Liver (tissue), 3 donors: ENCODE data around the gene CTSW.

Source experiments
- CTCF ChIP-seq: fragments of 150-350 bp; IDR thresholded peaks from 2 replicates; pipeline ENCODE4 v1.5.1; 2017; ENCODE audit warnings: improper control_type of control experiment, low read depth, low read length; ENCODE audit not compliant: missing input control
- FOXA1 ChIP-seq: IDR thresholded peaks from 2 replicates; pipeline ENCODE4 v1.6.1; 2016; ENCODE audit warnings: antibody characterized with exemption
- GABPA ChIP-seq, 2 donors: IDR thresholded peaks in 1 of 2; conservative IDR thresholded peaks in 1 of 2; 2 replicates each; pipeline ENCODE4 v1.6.1; 2016; ENCODE audit warnings: antibody characterized with exemption in 2 of 2, mild to moderate bottlenecking in 1 of 2, moderate library complexity in 1 of 2
- JUND ChIP-seq, 2 donors: IDR thresholded peaks; 2 replicates each; pipeline ENCODE4 v1.6.1; 2016; ENCODE audit warnings: antibody characterized with exemption in 2 of 2
- MAX ChIP-seq: IDR thresholded peaks from 2 replicates; pipeline ENCODE4 v1.6.1; 2016; ENCODE audit warnings: antibody characterized with exemption
- RAD21 ChIP-seq, 2 donors: IDR thresholded peaks; 2 replicates each; pipeline ENCODE4 v1.6.1; 2016; ENCODE audit warnings: antibody characterized with exemption in 2 of 2, mild to moderate bottlenecking in 2 of 2
- REST ChIP-seq: IDR thresholded peaks from 2 replicates; pipeline ENCODE4 v1.6.1; 2016; ENCODE audit warnings: antibody characterized with exemption, mild to moderate bottlenecking
- SP1 ChIP-seq: IDR thresholded peaks from 2 replicates; pipeline ENCODE4 v1.6.1; 2018; ENCODE audit warnings: antibody characterized with exemption, mild to moderate bottlenecking
- TAF1 ChIP-seq: conservative IDR thresholded peaks from 2 replicates; pipeline ENCODE4 v1.6.1; 2016; ENCODE audit warnings: antibody characterized with exemption, mild to moderate bottlenecking
- YY1 ChIP-seq: IDR thresholded peaks from 2 replicates; pipeline ENCODE4 v1.6.1; 2016; ENCODE audit warnings: antibody characterized with exemption, mild to moderate bottlenecking
- donor health status: healthy.
- donor health status: healthy.

DNA sequence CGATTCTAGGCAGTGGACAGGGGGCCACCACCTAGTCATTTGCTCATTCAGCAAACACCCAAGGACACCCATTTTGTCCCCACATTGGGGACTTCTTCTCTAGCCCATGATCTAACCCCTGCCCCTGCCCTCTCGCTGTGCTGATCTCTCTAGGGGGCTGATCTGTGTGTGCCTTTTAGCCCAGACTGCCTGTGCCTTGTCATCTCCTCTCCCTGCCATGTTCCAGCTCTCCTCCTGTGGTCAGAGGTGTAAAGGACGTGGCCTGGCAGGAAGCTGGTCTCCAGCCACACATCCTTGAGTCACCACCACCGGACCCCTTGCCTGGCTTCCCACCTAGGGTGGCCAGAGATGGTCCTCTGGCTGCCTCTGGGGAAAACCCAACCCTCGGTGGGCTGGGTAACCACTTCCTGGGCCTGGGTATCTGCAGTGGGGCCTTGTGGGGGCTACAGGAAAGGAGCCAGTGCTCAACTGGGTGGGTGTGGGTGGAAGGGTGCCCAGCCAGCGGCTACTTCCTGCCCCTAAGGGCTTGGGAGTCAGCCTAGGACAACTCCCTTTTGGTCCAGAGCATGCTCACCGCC lies 1.3 kb downstream of the CTSW start:
- TF ChIP-seq CTCF = no peak
- TF ChIP-seq YY1 = no peak
- no peak for TF ChIP-seq SP1
- TF ChIP-seq GABPA (IDR thresholded peaks at IDR 0.05 in 1 of 2, conservative IDR thresholded peaks at IDR 0.05 in 1 of 2) = no peak
- no peak for TF ChIP-seq RAD21 (IDR thresholded peaks at IDR 0.05)
- no peak for TF ChIP-seq TAF1
- TF ChIP-seq FOXA1 = no peak
- no peak for TF ChIP-seq MAX
- TF ChIP-seq JUND (IDR thresholded peaks at IDR 0.05) = no peak
- no peak for TF ChIP-seq REST
